Measurements from ENCODE around the gene HSH2D. TPM values are rescaled to one million over a fixed set of nuclear protein-coding genes. Genes with fewer than 3 reads are reported as not detected.
"Not testable (repeated sequence)": the region's sequence is repeated elsewhere in the genome, so short reads cannot be mapped to it uniquely, and the experiment has no call there.

HSH2D gene
- total and polyA plus RNA-seq, 9 donors = 0.20 to 1.3 (median 0.31) TPM

DNA sequence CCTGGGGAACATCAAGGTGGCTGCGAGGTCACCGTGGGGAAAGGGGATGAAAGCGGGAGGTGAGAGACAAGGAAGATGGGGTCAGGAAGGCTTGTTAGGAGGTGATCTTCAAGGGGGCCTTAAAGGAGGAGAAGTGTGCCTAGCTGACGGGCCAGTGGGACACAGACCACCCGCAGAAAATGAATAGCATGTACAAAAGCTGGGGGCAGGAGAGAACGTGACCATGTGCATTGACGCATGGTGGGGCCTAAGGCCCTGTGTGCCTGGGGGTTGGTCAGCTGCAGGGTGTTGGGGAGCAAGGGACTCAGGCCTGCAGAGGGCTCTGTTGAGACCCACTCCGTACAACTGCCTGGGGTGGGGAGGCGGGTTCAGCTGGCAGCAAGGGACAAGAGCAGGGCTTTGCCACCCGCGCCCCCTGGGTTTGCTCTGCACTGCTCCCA, 25.9 kb upstream of the HSH2D start:
- Histone ChIP-seq H3K27me3 (no peaks in the 10 kb centered on the region), H3K4me1 (ENCODE audit: insufficient read depth) (peaks cover 3% of the 10 kb centered on the region), H3K9me3 (no peaks in the 10 kb centered on the region), H3K4me3 (no peak overlapping the region), H3K36me3 (no peaks in the 10 kb centered on the region), H3K27ac (no peak overlapping the region)
- 84 to 91% (median 85%) methylated on average over 11 of the region's 11 CpGs for WGBS, 3 donors
- intact Hi-C loops (cut with DNase I) = loop anchor here in 2 of 4 donors (5.0 to 10.0 kb wide), 4 partner anchors 45 to 1003 kb away; partner anchors contain the start of gene FAM32A (in 1 of the 2)
- no peak for DNase-seq
- TF ChIP-seq EP300 (IDR thresholded peaks at IDR 0.05) = no peak
- no peak for TF ChIP-seq POLR2A (IDR thresholded peaks at IDR 0.05)
- no peak for TF ChIP-seq CTCF (IDR thresholded peaks at IDR 0.05)

DNA sequence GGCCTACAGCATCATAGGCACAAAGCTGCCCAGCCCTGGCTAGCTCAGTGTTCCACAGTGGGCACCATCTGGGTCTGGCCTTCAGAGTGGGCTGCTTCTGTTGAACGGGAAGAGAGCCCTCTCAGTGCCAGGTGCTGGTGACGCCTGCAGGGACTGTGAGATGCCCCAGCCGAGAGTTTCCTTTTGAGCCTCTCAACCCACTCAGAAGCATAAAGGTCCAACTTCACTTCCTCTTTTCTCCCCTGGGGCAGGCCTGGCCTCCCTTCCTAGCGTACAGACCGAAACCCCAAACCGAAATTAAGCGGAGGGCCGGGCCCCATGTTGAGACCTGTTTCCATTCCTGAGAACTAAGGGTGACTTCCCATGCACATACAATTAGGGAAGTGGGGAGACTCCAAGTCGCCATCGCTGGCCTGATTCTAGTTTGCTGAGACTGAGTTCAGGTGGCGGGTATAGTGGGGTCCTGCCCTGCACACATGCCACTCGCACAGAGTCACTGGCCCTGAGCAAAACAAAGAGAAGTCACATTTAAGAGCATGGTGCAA, 24.9 kb upstream of the HSH2D start:
- H3K27ac ChIP-seq = no peak overlapping the region
- no peak for DNase-seq
- no peak overlapping the region for H3K4me3 ChIP-seq
- 92 to 96% (median 94%) methylated on average over 12 of the region's 12 CpGs for WGBS, 3 donors
- intact Hi-C loops (cut with DNase I) = loop anchor here in 2 of 4 donors (5.0 to 10.0 kb wide), 4 partner anchors 46 to 1004 kb away; partner anchors contain the start of gene FAM32A (in 1 of the 2)
- no peaks in the 10 kb centered on the region for H3K36me3 ChIP-seq
- TF ChIP-seq EP300 (IDR thresholded peaks at IDR 0.05) (no peak), POLR2A (IDR thresholded peaks at IDR 0.05) (no peak), CTCF (IDR thresholded peaks at IDR 0.05) (no peak)
- no peaks in the 10 kb centered on the region for H3K27me3 ChIP-seq
- H3K9me3 ChIP-seq = no peaks in the 10 kb centered on the region
- H3K4me1 ChIP-seq (ENCODE audit: insufficient read depth) = no peaks in the 10 kb centered on the region

GRCh38 chr19:16119075-16119857, 24.2 kb upstream of the HSH2D start:
- intact Hi-C loops (cut with DNase I) = loop anchor here in 2 of 4 donors (5.0 to 10.0 kb wide), 4 partner anchors 47 to 1004 kb away; partner anchors contain the start of gene FAM32A (in 1 of the 2)
- H3K27me3 ChIP-seq; DNase-seq; H3K27ac ChIP-seq; H3K9me3 ChIP-seq; H3K36me3 ChIP-seq; H3K4me1 ChIP-seq (ENCODE audit: insufficient read depth); H3K4me3 ChIP-seq: not testable (repeated sequence)
- WGBS, 3 donors = 86 to 92% (median 91%) methylated on average over 19 of the region's 19 CpGs

DNA sequence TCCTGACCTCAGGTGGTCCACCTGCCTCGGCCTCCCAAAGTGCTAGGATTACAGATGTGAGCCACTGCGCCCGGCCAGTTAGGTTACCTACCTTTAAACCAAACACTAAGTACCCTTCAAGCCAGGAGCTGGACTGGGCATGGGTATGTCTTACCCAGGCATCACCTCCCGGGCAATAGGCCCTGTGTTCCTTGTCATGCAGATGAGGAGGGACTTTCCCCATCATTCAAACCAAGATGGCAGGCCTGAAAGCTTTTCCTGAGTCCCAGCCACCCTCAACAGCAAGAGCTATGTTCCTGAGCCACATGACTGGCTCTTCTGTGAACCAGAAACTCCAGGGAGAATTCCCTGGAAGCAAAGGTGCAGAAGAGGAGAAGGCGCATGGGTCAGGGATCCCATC, 22.3 kb upstream of the HSH2D start:
- Histone ChIP-seq H3K36me3 (no peaks in the 10 kb centered on the region), H3K4me3 (no peak overlapping the region), H3K4me1 (ENCODE audit: insufficient read depth) (no peaks in the 10 kb centered on the region), H3K27ac (no peak overlapping the region), H3K27me3 (no peaks in the 10 kb centered on the region), H3K9me3 (no peaks in the 10 kb centered on the region)
- TF ChIP-seq EP300 (IDR thresholded peaks at IDR 0.05) (no peak), POLR2A (IDR thresholded peaks at IDR 0.05) (no peak), CTCF (IDR thresholded peaks at IDR 0.05) (no peak)
- 73 to 96% (median 90%) methylated on average over 5 of the region's 5 CpGs for WGBS, 3 donors
- intact Hi-C loops (cut with DNase I) = no loop called here
- DNase-seq = no peak

GRCh38 chr19:16121967-16122366, 21.5 kb upstream of the HSH2D start:
- 90 to 94% (median 92%) methylated on average over 11 of the region's 11 CpGs for WGBS, 3 donors
- Histone ChIP-seq H3K27ac (no peak overlapping the region), H3K9me3 (no peaks in the 10 kb centered on the region), H3K4me3 (no peak overlapping the region), H3K36me3 (no peaks in the 10 kb centered on the region), H3K4me1 (ENCODE audit: insufficient read depth) (no peaks in the 10 kb centered on the region), H3K27me3 (no peaks in the 10 kb centered on the region)
- intact Hi-C loops (cut with DNase I) = no loop called here
- no peak for TF ChIP-seq CTCF (IDR thresholded peaks at IDR 0.05)
- TF ChIP-seq EP300 (IDR thresholded peaks at IDR 0.05) = no peak
- TF ChIP-seq POLR2A (IDR thresholded peaks at IDR 0.05) = no peak
- no peak for DNase-seq

Measured in ovary (tissue), 9 donors.